NCI-H146 treated with DMSO at 0.1 percent for 48 hours (cell line): ENCODE results near the gene ATP6V0D1.

ENCODE experiments used
- DNase-seq: peaks from one replicate; lab custom pipeline; 2025; ENCODE audit not compliant: unreplicated experiment; lab: John Stamatoyannopoulos, UW

The ATP6V0D1 gene

DNA sequence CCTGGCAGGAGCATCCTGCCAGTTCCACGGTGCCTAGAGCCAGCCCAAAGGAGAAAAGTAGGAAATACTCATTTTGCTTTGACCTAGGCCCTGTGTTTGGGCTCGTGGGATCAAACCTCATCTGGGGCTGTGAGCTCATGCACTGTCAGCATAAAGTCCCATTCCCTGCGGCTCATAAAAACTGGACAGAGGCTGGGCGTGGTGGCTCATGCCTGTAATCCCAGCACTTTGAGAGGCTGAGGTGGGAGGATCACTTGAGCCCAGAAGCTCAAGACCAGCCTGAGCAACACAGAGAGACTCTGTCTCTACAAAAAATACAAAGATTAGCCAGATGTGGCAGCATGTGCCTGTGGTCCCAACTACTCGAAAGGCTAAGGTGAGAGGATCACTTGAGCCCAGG, 17.9 kb downstream of the ATP6V0D1 start:
- no peak for DNase-seq

DNA sequence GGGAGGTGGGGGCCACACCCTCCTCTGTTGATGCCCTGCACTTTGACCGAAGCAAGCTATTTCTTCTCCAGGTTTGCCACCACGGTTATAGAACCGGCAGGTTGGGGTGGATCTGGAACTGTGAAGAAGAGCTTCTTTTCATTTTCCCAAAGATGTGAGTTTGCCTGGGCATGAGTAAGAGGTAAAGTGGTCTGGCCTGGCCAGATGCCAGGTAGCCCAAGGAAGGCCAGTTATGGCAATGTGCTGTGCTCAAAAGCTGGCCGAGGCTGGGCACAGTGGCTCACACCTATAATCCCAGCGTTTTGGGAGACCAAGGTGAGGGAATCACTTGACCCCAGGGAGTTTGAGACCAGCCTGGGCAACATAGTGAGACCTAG, 18.7 kb downstream of the ATP6V0D1 start:
- no peak for DNase-seq

DNA sequence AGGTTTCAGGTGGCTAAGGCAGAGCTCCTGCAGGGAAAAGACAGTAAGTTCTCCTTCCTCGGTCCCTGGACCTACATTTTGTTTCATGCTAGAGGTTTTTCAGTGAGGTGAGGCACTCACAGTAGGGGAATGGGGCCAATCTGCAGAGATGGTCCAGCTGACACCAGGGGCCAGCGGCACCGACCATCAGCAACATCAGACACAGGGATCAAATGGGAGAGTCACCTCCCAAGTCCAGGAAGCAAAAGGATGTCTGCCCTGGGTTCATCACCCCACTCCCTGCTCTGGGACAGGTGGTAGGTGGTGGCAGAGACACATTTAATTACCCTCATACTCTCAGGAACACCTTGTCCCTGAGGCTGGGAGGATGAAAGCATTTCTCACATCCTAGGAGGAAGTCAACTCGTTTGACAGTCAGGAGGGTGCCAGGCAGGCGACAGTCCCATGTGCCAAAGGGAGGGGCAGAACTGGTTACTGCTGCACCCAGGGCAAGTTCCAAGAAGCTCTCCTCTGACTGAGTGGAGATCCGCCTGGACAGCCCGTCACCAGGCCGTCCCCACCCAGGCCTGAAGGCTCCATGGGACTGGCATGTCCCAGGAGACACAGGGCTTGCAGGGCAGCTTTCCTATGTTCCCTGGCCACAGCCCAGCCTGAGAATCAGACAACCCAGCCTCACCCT, 19.2 kb downstream of the ATP6V0D1 start:
- no peak for DNase-seq

DNA sequence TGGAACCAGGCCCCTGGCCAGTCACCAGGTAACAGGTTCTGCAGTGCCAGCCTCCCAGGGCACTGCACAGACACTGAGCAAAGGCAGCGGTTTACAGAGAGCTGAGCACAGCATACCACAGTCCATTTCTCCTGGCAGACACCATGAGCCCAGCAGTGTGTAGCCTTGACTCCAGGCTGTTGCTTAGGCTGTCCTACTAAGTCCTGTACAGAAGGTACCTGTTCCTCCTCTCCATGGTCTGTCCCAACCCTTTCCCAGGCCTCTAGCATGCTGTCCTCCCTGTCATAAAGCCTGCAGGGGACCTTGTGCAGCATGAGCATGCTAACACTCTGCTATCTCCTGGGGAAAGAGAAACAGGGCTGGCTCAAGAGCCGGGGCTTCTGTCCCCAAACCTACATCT, 20.0 kb downstream of the ATP6V0D1 start:
- DNase-seq, result no peak

DNA sequence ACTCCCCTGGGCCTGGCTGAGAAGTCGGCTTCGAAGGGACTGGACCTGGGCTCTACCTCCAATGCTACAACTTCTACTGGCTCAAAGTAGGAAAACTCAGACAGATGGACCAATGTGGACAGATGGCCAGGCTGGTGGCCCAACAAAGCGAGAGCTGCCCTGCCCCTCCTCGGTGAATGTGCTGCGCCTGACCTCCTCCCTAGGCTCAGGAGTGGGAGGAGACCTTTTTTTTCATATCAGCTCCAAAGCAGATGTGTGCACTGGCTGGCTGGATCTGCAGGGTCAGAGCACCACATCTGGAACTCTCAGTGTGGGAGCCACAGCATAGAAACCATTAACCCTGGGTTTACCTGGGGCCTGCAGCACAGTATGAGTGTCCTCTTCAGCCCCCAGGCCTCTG, 20.8 kb downstream of the ATP6V0D1 start:
- no peak for DNase-seq

DNA sequence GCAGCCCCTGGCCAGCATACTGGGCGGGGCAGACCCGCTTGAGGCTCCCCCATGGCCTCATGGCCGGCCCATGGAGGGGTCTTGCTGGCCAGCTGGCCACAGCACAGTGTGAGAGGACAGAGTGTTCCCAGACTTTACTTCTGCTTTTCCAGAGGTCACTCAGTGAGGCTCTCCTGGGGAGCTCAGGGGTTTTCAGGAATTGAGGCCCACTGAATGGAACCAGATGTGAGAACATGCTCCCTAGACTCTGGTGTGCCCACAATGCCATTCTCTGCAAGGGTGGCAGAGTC, 21.2 kb downstream of the ATP6V0D1 start:
- no peak for DNase-seq

DNA sequence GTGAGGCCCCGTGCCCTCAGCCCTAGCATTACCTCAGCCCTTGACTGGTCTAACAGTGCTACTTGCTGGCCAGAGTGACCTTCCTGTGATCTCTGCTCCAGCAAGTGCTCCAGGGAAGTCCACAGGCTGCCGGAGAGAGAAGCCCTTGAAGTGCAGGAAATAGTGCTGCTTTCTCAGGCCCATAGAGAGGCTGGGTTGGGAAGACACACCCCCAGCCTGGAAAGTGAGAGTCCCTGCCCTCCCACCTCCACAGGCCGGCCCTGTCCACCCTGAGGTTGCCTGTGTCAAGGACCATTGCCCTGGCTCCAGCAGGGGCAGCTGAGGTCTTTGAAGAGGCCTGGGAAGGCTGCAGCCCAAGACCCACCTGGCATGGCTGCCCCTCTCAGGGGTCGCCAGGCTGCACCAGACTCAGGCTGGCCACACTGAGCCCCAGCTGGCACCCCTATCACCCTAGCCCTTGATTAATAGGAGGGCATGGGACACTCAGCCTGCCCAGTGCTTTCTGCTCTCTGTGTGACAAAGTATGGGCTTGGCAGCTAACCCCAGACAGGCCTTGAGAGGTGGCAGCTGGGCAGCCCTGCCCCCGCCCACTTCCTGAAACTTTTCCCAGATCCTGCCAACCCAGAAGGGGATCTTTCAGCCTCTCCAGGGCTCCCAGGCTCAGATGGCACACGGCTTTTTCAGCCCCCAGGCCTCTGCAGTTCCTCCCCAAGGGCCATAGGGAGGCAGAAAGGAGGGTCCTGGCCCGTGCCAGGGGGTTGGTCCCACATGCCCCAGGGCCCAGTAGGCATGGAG, 21.7 kb downstream of the ATP6V0D1 start:
- DNase-seq, result no peak

DNA sequence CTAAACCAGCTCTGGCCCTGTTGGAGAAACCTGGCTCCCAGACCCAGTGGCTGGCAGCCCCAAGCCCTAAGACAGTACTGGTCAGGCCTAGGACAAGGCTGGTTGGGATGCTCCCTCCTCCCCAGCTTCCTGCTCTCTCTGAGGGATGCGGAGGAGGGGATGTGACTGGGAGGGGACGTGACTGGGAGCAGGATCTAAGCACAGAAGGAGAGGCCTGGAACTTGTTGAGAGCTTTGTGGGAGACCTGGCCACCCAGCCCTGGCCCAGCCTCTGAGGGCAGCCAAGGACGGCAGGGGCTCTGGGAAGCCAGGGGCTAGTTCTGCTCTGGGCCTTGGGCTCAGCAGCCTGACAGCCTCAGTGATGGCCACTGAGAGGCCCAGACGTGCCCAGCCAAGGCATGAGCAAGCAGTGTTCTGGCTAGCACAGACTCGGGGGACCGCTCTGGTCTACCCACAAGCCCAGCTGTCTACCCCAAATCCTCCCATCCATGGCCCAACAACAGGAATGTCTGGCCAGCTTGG, 22.8 kb downstream of the ATP6V0D1 start:
- DNase-seq, result no peak

DNA sequence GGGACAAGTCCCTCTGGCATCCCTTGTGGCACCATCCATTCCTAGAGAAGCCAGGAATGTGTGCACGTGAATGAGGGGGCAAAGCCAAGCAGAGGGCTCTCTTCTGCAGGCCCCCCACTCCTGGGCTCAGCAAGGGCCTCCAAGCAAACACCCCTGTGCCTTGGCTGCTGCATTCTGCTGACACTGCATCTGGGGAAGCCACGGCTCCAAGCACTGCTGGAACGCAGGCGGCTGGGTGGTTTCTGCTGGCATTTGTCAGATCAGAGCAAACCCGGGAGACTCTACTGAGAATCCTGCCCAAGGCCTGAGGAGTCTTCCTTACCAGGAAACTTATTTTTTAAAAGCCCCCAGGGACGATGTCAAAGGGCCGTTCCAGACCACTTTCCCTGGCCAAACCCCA, 23.3 kb downstream of the ATP6V0D1 start:
- DNase-seq, result no peak

DNA sequence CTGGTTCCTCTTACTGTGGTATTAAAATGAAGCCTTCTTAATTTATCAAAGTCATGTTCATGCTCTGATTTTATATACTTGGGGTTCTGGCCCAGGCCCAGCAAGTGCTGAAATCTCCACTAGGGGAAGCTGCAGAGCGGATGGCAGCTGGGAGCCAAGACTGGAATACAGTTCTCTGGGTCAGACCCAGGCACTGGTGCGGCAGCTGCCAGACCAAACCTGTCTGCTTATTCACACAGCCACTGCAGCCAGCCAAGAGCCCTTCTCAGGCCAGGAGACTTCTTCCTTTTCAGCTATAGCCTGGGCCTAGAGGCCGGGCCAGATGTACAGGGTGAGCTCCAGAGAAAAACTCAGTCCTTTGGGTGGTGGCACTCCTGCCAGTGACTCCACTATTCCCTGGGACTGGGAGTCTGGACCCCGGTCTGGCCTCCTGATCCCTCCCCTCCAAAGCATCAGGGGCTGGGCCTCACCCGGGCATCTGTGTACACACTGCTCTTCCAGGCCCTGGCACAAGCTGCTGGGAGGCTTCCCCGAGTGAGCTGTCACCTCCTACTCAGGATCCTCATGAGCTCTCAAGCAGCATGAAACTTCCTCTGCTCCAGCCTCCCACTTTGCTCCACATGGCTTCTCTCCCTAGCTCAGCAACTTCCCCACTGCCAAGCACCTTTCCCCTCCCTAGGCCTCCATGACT, 24.4 kb downstream of the ATP6V0D1 start:
- no peak for DNase-seq

DNA sequence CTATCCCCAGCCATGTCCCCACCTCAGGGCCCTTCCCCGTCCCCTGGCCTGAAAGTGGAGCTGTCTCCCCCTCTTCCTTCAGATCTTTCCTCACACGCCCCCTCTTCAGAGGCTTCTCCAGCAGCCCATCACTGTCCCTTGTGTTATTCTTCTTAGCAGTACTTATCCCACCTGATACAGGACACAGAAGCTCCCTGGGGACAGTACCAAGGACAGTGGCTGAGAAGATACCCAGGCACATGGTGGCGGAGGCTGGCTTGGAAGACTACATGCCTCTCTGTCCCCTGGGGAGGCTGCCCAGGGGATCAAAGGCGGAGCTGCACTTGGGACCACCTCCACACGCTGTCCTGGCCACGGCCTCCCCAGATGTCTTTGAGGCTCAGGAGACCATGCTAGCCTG, 26.1 kb downstream of the ATP6V0D1 start:
- DNase-seq, result no peak

DNA sequence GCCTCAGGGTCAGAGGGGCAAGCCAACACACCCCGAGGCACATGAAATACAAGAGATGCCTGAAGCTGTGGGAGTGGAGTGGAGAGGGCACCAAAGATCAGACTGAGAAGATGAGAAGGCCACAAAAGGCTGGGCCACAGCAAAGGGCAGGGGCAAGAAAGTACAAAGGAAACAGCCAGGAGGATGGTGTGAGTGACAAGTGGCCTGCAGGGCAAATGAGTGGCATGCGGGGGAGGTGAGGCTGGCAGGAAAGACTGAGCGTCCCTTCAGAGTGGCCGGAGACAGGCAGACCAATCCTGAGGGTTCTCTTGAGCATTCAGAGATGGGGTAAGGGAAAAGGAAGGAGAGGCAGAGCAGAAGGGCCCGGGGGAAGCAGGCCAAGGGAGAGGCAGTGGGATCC, 26.9 kb downstream of the ATP6V0D1 start:
- DNase-seq, result no peak

DNA sequence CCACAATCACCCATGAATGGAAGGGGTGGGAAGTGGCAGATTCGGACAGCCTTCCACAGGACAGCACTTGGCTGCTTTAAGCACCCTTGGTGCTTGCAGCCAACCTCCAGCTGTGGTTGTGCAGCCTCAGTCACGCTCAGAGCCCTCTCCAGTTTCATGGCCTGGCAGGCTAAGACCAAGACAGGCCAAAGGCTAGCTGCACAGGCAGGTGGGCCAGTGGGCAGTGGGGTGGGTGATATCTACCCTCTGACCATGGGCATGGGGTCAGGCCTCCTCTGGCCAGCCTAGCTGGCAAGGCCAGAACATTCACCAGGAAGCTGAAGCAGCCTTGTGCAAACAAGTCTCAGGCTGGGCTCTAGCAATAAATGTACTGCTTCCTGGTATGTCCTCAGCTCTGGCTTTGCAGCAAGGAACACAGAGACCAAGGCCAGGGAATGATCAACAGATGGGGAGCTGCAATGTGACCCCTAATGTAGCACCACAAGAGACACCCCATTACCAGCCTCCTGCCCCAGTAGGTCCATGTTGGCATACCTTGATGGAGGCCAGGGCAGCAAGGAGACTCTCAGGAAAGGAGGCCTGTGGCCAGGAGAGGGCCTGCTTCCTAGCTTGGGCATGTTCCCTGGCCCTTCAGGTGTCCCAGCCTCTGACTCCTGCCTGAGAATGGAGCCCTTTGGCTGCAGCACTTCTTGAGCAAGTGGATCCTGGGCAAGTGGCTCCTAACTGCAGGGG, 29.1 kb downstream of the ATP6V0D1 start:
- no peak for DNase-seq

DNA sequence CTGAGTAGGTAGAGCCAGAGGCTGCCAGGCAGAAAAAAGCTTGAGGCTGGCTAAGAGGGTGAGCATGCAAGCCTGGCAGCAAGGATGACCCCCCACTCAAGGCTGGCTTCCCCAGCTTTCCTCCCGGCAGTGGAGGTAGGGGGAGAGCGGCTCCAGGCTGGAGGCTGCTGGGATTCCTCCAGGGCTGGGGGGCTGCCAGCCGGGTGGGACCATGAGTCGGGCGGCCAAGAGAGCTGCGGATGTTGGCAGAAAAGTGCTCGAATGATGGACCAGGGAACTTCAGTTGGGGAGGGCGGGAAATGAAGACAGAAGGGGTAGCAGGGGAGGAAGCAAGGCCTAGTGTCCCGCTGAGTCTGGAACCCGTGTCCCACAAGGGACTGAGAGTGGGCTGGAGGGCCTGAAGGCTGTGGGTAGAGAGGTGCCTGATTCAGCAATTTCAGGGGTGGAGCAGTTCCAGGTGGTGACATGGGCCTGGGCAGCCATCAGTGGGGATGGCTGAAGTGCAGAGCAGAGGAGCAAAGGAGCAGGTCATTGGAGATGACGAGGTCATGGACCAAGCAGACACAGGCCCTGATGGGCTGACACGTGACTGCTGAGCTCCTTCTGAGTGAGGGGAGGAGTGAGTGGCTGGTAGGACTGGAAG, 29.8 kb downstream of the ATP6V0D1 start:
- DNase-seq, result no peak

DNA sequence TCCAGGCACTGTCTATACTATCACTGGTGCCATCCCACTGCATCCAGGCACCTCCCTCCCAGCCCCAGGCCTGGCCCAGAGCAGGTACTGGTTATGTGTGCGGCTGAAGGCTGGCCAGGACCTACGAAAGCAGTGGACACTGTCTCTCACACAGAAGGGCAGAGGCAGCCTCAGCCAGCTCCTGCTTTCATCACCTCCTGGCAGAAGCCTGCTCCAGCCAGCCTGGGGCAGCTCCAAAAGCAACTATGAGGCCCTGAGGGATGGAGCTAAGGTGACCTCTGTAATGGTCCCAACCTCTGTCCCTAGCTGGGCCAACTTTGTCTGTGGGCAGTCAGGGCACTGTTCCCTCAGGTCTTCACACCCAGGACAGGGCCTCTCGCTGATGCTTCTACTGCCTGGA, 31.2 kb downstream of the ATP6V0D1 start:
- no peak for DNase-seq

DNA sequence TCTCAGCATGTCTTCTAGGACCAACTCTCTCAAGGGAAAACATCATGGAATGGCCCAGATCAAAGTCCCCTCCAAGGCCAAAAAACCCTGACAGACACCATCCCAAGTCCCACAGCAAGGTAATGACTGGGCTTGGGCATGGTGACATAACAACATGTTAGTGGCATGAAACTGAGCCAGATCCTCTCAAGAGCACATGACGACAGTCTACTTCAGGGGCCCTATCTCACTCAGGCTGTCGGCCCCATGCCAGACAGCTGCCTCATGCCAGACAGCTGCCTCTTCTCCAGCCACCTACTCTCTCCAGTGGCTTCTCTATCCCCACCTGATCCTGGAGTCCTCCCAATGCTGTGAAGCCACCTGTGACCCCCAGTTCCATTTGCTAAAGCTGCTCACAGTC, 31.6 kb downstream of the ATP6V0D1 start:
- no peak for DNase-seq

DNA sequence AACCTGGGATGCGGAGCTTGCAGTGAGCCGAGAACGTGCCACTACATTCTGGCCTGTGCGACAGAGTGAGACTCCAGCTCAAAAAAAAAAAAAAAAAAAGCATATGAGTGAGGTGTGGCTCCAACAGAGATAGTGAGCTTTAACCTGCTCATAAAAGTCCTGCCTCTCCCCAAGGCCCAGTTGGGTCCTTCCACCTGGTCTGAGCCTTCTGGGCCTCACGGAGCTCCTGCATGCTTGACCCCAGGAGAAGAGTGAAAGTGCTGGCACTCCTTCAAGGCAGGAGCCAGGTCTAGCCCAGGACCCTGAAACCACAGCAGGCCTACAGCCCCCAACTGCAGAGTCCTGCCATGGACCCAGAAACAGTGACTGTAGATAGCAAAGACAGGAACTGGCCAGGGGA, 32.4 kb downstream of the ATP6V0D1 start:
- DNase-seq, result no peak

DNA sequence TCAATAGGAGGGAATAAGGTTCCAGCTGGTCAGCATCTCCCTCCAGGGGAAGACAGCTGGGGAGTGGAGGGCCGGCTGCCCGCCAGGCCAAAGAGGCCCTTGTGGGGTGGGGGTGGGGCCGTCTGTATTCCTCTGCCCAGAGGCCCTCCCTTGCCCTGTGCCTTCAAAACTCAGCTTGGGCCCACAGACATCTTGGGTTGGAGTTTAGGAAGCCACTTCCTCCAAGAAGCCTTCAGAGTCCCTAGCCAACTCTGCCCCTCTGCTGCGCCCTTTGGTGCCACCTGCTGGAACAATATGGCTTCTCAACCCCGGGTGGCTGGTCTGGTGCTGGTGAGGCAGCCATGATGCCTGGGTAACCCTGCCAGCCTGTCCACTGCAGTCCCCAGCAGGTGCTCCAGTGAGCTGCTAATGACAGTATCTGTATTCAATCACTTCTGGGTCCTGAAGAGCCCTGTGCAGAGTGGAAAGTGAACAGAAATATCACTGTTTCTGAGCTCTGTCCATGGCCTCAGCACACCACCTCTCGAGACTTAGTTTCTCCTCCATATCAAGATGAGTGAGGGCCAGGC, 33.4 kb downstream of the ATP6V0D1 start:
- no peak for DNase-seq

DNA sequence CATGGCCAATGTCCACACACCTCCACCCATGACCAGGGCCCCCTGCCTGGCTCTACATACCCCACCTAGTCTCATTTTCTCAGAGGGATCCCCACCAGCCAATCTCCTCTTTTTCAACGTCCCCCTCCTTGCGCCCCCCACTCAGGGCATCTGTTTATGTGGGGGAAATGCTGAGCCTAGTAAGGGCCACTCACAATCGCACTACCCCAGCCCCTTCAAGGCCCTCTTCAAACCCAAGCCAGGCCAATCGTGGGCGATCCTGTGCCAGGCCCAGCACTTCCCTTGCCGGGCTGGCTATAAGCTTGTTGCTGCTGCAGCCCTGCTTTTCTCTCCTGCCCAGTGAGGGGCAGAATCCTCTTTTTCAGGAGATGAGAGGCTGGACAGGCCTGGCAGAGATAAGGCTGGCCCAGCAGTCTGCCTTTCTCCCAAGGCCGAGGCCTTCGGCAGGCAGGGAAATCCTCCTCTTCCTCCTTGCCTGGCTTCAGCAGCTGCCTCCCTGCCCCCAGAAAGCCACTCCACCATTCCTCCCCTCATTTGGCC, 33.9 kb downstream of the ATP6V0D1 start:
- DNase-seq, result no peak
